ENCODE data around the gene RBM33.

The RBM33 gene

DNA sequence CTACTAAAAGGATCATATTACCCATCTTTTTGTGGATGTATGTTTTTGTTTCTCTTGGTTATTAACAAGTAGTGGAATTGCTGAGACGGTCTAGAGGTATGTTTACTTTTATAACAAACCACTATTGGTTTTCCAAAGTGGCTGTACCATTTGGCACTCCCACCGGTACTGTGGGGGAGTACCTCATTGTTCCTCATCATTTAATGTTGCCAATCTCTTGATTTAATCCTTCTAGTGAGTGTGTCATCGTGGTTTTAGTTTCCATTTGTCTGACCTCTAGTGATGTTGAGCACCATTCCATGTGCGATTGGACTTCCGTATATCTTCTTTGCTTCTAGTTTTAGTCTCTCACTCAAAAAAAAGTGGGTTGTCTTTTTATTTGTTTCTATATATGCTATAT, 50.4 kb downstream of the RBM33 start:
- DNase-seq (ENCODE audit: low read depth) = no peak

- no peak for DNase-seq (ENCODE audit: low read depth)
Observed at GRCh38 chr7:155696747-155697146, 52.3 kb downstream of the RBM33 start.

- no peak for DNase-seq (ENCODE audit: low read depth)
Observed at GRCh38 chr7:155698633-155699032, 54.2 kb downstream of the RBM33 start.

DNA sequence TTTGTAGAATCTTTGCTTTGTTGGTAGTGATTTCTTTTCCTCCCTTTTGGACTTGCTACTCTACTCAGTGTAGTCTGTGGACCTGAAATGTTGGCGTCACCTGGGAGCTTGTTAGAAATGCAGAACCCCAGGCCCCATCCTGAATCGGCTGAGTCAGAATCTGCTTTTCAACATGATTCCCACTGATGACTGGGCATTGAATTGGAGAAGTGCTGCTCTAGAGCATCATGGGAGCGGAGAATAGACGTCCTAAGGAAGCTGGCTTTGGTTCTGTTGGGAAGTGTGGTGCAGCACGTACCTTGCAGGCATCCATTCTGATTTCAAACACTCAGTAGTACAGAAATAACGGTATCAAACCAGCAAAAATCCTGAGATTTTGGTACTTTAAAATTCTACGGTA, 54.7 kb downstream of the RBM33 start:
- DNase-seq (ENCODE audit: low read depth) = no peak

DNA sequence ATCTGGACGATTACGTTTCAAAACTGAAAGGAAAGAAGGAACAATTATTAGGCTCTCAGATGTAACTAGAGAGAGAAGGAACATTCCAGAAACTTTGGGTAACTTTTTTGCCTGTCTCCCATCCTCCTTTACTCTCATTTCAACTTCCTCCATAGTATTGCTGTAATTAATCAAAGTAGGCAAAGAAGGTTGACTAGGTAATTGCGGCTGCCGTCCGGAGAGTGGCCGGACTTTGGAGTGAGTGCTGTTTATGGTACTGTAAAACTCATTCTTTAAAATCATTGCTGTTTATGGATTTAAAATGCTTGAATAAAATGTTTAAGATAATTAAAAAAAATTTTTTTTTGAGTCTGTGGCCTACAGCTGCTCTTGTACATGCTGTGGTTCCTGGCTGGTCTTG, 56.4 kb downstream of the RBM33 start:
- no peak for DNase-seq (ENCODE audit: low read depth)

DNA sequence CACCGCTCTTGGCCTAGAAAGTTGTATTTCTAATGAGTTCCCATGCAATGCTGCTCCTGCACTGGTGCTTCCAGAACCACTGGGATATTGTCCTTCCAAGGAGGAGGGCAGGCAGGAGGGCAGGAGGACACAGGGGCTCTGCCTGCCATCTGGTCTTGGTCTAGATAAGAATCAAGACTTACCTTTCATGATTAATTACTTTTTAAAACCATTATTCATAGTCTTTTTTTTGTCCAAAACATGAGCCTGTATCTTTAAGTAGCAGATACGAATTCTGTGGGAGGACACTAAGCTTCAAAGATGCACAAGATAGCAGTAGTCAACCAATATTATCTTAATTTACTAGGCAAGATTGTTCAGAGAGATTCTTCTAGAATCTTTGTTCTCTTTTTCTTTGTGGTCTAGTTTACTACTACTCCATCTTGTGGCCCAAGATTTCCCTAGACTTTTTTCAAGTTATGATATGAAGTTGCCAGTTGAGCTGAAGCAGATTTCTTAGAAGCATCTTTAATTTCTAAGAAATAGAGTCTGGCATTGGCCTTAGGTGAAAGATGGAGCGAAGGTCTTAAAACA, 57.6 kb downstream of the RBM33 start:
- no peak for DNase-seq (ENCODE audit: low read depth)

DNA sequence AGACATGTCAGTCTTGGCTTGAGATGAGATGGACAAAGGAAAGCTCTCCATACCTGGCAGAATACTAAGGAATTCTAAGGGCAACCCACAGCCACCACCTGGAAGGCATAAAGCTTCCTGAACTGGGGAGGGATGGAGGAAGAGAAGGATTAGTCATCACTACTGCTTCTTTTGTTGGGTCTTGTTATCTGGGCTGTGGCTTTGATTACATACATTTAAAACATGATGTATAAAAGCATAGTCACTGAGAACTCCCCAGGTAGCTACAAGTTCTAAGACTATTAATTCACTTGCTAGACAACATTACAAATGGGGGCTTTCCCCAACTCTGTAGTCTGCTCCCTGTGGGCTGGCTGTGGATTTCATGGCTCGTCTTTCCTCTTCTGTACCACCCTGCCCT, 58.2 kb downstream of the RBM33 start:
- DNase-seq (ENCODE audit: low read depth) = no peak

- DNase-seq (ENCODE audit: low read depth) = no peak
Observed at GRCh38 chr7:155705623-155706360, 61.3 kb downstream of the RBM33 start.

DNA sequence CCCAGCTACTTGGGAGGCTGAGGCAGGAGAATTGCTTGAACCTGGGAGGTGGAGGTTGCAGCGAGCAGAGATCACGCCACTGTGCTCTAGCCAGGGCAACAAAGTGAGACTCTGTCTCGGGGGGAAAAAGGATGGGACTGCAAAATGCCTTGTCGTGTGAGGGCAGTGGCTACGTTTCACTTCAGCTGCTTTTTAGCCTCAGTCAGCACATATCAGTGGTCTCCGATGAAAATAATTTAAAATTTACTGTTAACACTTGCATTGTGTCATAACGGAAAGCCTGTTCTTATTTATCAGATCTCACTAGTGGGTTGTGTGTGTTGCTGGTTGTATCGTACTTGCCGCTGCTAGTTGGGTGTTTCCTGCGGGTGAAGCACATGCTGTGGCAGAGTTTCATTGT, 61.9 kb downstream of the RBM33 start:
- no peak for DNase-seq (ENCODE audit: low read depth)

- DNase-seq (ENCODE audit: low read depth) = no peak
Observed at GRCh38 chr7:155709453-155709852, 65.0 kb downstream of the RBM33 start.

GRCh38 chr7:155710031-155710430, 65.6 kb downstream of the RBM33 start:
- DNase-seq (ENCODE audit: low read depth) = no peak

DNA sequence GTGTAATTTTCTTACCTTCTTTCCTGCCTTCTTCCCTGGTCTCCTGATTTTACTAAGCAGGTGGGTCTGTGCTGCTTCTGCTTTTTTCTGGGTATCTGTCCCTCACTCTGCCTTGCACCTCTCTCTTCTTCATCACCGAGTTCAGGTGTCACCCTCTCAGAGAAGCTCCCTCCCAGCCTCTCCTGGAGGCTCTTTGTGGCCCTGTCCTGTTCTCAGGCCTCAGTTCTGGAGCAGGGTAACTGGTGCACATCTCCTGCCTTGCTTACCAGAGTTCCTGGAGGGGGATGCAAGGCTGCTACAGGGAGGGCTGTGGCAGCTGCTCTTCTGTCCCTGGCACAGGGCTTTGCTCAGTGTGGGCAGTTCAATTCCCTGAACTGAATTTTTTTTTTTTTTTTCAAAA, 66.1 kb downstream of the RBM33 start:
- DNase-seq (ENCODE audit: low read depth) = no peak

DNA sequence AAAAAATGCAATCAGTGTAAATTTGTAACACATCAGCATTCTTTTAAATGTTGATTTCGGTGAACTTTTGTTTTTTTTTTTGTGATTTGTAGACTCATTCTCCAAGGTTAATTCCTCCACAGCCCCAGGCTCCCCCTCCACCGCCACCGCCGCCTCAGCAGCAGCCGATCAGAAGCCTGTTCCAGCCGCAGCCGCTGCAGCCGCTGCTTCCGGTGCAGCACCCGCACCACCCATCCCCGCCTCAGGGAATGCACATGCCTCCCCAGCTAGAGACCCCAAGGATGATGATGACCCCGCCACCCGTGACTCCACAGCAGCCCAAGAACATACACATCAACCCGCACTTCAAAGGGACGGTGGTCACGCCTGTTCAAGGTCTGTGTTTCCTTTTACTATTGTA, 66.6 kb downstream of the RBM33 start:
- no peak for DNase-seq (ENCODE audit: low read depth)

DNA sequence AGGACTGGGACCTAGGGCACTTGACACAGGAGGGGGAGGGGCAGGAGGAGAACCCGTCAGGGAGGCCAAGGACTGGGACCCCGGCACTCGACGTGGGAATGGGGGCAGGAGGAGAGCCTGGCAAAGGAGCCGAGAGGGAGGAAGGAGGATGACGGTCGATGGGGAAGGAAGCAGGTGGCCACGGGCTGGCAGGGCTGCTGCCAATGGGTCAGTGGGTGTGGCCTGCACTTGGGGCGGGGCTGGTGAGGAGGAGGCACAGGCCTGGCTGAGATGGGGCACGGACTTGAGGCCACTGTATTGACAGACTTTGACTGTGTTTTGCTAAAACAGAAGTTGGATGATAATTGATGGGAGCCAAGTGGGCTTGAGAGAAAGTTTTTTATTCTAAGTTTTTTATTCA, 68.9 kb downstream of the RBM33 start:
- DNase-seq (ENCODE audit: low read depth) = no peak

GRCh38 chr7:155714702-155715101, 70.2 kb downstream of the RBM33 start:
- DNase-seq (ENCODE audit: low read depth) = no peak

DNA sequence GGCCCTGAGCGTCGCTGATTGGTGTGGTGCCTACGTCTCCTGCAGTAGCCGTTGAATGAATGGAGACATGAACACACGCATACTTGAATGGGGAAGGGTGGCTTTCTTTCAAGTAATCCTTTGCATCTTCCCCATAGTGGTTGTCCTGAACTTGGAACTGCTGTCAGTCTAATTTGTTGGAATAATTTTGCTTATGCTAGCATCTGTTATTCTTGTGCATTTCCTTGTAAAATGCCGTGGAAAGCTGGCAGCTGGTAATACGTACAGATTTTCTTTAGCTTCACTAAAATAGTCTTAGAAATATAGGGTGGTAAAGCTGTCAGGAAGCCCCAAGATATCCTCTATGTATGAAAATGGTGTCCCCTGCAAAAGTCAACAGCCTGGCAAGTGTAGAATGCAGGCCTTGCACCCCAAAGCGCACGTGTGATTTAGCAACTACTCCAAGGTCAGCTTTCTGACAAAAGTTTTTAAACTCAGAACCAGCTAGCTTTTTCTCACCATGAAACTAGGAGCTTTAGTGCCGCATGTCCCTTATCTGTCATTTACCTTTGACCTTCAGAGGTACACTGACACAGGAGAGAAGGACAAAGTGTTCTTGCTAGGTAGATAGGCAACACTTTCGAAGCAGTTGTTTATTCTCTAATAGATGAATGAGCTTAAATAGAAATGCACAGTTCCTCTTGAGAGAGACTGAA, 70.8 kb downstream of the RBM33 start:
- no peak for DNase-seq (ENCODE audit: low read depth)

- no peak for DNase-seq (ENCODE audit: low read depth)
Observed at GRCh38 chr7:155717010-155717744, 72.7 kb downstream of the RBM33 start.

DNA sequence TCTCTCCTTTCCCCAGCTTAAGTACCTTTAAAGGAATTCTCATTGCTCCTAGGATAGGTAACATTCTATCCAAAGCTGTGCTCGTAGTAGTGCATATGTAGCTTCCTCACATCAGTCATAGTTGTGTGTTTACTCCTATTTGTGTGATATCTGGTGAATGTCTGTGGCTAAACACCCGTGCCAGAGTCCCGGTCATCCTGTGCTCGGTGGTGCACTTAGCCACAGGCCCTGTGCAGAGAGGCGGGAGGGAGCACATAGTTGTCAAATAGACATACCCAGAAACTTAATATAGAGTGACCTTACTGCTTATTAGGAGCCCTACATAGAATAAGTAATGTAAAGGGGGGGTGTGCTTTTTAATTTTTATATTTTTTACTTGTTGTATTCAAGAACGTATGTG, 76.6 kb downstream of the RBM33 start:
- no peak for DNase-seq (ENCODE audit: low read depth)

GRCh38 chr7:155722118-155722517, 77.7 kb downstream of the RBM33 start:
- no peak for DNase-seq (ENCODE audit: low read depth)

DNA sequence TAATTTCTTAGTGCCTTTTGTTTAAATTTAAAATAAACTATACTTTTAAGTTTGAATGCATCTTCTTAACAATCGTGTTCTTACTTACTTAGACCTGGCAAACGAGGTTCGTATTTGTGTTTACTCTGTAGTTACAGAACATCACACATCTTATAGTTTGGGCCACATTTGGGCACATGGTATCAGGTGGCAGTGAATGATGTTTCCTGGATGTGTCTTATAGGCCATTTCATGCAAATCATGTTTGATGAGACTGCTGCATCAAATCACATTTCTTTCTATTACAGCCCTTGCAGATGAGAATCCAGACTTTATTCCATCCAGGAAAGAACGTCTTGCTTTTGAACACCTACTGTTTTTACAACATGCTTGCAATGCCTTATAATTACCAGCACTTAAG, 78.5 kb downstream of the RBM33 start:
- no peak for DNase-seq (ENCODE audit: low read depth)

DNA sequence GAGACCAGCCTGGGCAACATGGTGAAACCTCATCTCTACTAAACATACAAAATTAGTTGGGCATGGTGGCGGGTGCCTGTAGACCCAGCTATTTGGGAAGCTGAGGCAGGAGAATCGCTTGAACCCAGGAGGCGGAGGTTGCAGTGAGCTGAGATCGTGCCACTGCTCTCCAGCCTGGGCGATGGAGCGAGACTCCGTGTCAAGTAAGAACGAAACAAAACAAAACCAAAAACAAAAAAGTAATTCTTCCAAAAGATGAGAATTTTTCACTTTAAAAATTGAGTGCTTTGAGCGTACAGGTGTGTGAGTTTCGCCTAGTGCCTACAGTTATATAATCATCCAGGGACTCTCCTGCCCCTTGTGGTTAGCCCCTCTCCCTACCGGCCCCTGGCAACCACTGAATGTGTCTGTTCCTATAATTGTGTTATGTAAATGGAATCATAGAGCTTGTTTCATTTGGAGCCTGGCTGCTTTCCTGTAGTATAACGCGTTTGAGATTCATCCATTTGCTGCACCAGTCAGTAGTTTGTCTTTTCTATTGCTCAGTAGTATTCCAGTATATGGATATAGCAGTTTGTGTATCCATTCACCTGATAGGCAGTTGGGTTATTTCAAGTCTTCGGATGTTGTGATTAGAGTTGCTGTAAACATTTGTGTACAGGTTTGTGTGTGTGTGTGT, 80.0 kb downstream of the RBM33 start:
- no peak for DNase-seq (ENCODE audit: low read depth)

DNA sequence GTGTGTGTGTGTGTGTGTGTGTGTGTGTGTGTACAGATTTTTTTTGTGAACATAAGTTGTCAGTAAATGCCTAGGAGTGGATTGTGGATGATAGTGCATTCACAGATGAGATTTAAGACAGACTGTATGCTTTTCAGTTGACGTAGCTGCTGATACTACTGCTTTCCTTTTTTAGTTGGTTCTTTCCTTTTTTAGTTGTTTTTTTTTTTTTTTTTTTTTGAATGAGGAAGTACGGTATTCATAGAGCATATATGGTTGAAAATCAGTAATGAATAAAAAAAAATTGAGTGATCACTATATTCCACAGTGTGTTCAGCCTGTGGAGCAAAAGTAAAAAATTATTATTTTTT, 80.5 kb downstream of the RBM33 start:
- no peak for DNase-seq (ENCODE audit: low read depth)

All from stimulated activated CD8-positive, alpha-beta memory T cell treated with anti-CD3 and anti-CD28 coated beads, Interleukin-12 subunit alpha, Interleukin-12 subunit beta, amount 100 ng/mL, for 4 hours (primary cell).